Neural cell (in vitro differentiated cells): ENCODE data around the gene IFNL3.

Source experiments
- CTCF ChIP-seq: fragments of 450-650 bp; IDR thresholded peaks from 2 replicates; pipeline ENCODE4 v1.5.1; 2014; ENCODE audit warnings: antibody characterized with exemption, mild to moderate bottlenecking, moderate library complexity; ENCODE audit not compliant: poor library complexity, severe bottlenecking
- EP300 ChIP-seq: fragments of 450-650 bp; conservative IDR thresholded peaks from 2 replicates; pipeline ENCODE4 v1.6.1; 2014; ENCODE audit warnings: antibody characterized with exemption, mild to moderate bottlenecking, moderate library complexity; ENCODE audit not compliant: poor library complexity, severe bottlenecking
- TAF1 ChIP-seq: IDR thresholded peaks from 2 replicates; pipeline ENCODE4 v1.6.1; 2012; ENCODE audit warnings: low read depth

- no peak for TF ChIP-seq CTCF
- TF ChIP-seq TAF1: no peak
- TF ChIP-seq EP300: no peak
Observed at GRCh38 chr19:39238944-39239343, 5.9 kb downstream of the IFNL3 start.
